Endodermal cell (in vitro differentiated cells): ENCODE results near the gene SYTL5. TPM values are rescaled to one million over a fixed set of nuclear protein-coding genes. Genes with fewer than 3 reads are reported as not detected.

Experiments used
- DNase-seq: peaks from one replicate; pipeline ENCODE4 v3.0.0-alpha.2; 2017
- H3K27ac ChIP-seq: 2 replicates; pipeline ENCODE4 v1.5.1; 2013; ENCODE audit warnings: mild to moderate bottlenecking, low read depth, low read length, moderate library complexity
- H3K27me3 ChIP-seq: 2 replicates; pipeline ENCODE4 v1.6.1; 2013; ENCODE audit warnings: mild to moderate bottlenecking, low read length, moderate library complexity; ENCODE audit not compliant: insufficient read depth, control insufficient read depth, poor library complexity, severe bottlenecking
- H3K36me3 ChIP-seq: 2 replicates; pipeline ENCODE4 v1.7.0; 2013; ENCODE audit warnings: mild to moderate bottlenecking, low read length, moderate library complexity; ENCODE audit not compliant: control insufficient read depth, insufficient read depth
- H3K4me1 ChIP-seq: one replicate; pipeline ENCODE4 v1.7.0; 2013; ENCODE audit warnings: low read length; ENCODE audit not compliant: control insufficient read depth, insufficient read depth
- H3K4me3 ChIP-seq: 2 replicates; pipeline ENCODE4 v1.5.1; 2013; ENCODE audit warnings: mild to moderate bottlenecking, low read length, moderate library complexity
- H3K9ac ChIP-seq: 2 replicates; pipeline ENCODE4 v1.6.1; 2013; ENCODE audit warnings: mild to moderate bottlenecking, low read length, moderate library complexity; ENCODE audit not compliant: poor library complexity, severe bottlenecking; ENCODE audit errors: extremely low read depth
- H3K9me3 ChIP-seq: 2 replicates; pipeline ENCODE4 v1.6.1; 2013; ENCODE audit warnings: mild to moderate bottlenecking, low read length, moderate library complexity; ENCODE audit not compliant: control insufficient read depth
- H3K27ac Mint-ChIP-seq: 2 replicates; pipeline ENCODE4 v1.8.0; 2020; ENCODE audit warnings: mixed read lengths
- H3K27me3 Mint-ChIP-seq: 2 replicates; pipeline ENCODE4 v1.8.0; 2021; ENCODE audit warnings: mild to moderate bottlenecking, mixed read lengths; ENCODE audit not compliant: insufficient read depth
- H3K36me3 Mint-ChIP-seq: 2 replicates; pipeline ENCODE4 v1.8.0; 2020; ENCODE audit warnings: low read depth, mixed read lengths
- H3K4me1 Mint-ChIP-seq: 2 replicates; pipeline ENCODE4 v1.8.0; 2020; ENCODE audit warnings: mixed read lengths
- H3K4me3 Mint-ChIP-seq: 2 replicates; pipeline ENCODE4 v1.8.0; 2020; ENCODE audit warnings: mild to moderate bottlenecking, moderate library complexity, mixed read lengths
- H3K9me3 Mint-ChIP-seq: 2 replicates; pipeline ENCODE4 v1.8.0; 2020; ENCODE audit warnings: mild to moderate bottlenecking, mixed read lengths
- CTCF ChIP-seq: fragments of 200-600 bp; sonication (generic); conservative IDR thresholded peaks from 2 replicates; pipeline ENCODE4 v1.5.0; 2021; ENCODE audit warnings: antibody characterized with exemption, mild to moderate bottlenecking
- WGBS, 2 experiments: methylation state at CpG; one replicate each; pipeline versions ENCODE4 v1.1.5 to v1.1.7; 2013; ENCODE audit warnings: missing lambda C conversion rate in 2 of 2, mixed read lengths in 1 of 2; ENCODE audit not compliant: insufficient coverage in 1 of 2, insufficient read length in 1 of 2; 5-methylcytosine and 5-hydroxymethylcytosine counted together
- total RNA-seq, 2 donors: library from RNA; stranded (reverse); fragmentation: NEBNext Ultra II Directional in 1 of 2; extraction: Animal tissue kit (Norgen Biotek cat#: 25700) in 1 of 2; gene quantifications; 2 replicates in 1 of 2; 3 replicates in 1 of 2; pipeline ENCODE4 v1.2.1, GENCODE V29; 2021

Gene SYTL5
- total RNA-seq, 2 donors from 2014 or later: 8.1 to 8.6 TPM

DNA sequence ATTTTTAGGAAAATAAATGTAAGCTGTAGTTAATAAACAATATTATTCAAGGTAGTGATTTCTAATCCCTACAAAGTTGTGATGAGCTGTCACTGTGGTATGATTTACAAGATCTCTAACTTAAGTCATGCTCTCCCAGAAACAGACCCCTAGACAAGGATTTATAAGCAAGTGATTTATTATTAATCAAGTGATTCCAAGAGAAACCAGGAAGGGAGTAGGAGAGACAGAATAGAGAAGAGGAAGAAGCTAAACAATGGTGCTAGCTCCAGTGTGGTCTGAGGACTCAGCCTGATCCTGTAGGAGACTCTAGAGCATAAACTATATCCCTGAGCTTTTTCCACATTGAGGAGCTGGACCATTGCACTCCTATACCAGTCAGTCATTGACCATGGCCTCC, 73.1 kb downstream of the SYTL5 start:
- H3K4me1 Mint-ChIP-seq: peaks cover 4% of the 10 kb centered on the region
- H3K27ac Mint-ChIP-seq: no peak overlapping the region
- no peaks in the 10 kb centered on the region for H3K36me3 Mint-ChIP-seq
- H3K4me1 ChIP-seq: no peaks in the 10 kb centered on the region
- no peaks in the 10 kb centered on the region for H3K27me3 ChIP-seq
- no peak overlapping the region for H3K4me3 Mint-ChIP-seq
- H3K36me3 ChIP-seq: no peaks in the 10 kb centered on the region
- TF ChIP-seq CTCF: no peak
- no peak overlapping the region for H3K9ac ChIP-seq
- no peak overlapping the region for H3K27ac ChIP-seq
- no peak overlapping the region for H3K4me3 ChIP-seq
- no peak for DNase-seq
- no peaks in the 10 kb centered on the region for H3K27me3 Mint-ChIP-seq
- H3K9me3 Mint-ChIP-seq: peaks cover 38% of the 10 kb centered on the region
- H3K9me3 ChIP-seq: no peaks in the 10 kb centered on the region

DNA sequence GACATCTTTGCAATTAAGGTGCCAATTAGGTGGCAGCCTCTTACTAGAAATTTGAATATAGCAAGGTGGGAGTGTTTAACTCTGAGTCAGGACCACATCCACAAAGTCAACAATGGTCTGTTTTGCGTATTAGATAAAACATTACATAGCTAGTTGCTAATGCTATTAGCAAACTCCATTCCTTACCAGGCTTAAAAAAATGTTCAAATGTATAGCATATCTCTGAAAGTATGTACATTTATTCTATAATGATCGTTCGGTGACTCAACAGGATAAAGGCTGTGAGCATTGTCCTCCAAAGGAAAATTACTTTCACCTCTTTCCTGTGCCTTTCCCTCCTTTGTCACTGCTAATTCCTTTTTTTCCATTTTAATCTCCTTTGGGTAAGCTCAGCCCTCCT, 74.5 kb downstream of the SYTL5 start:
- H3K27ac Mint-ChIP-seq: no peak overlapping the region
- 83% methylated on average over 2 of the region's 3 CpGs; no CpG with 5 or more reads in 1 of the 2 experiments for WGBS, 2 experiments

GRCh38 chrX:38081909-38082308, 75.6 kb downstream of the SYTL5 start:
- no peaks in the 10 kb centered on the region for H3K4me1 ChIP-seq
- Mint-ChIP-seq H3K36me3 (no peaks in the 10 kb centered on the region), H3K27ac (no peak overlapping the region), H3K4me3 (no peak overlapping the region), H3K4me1 (peaks cover 4% of the 10 kb centered on the region), H3K27me3 (no peaks in the 10 kb centered on the region), H3K9me3 (peaks cover 38% of the 10 kb centered on the region)
- no peak overlapping the region for H3K27ac ChIP-seq
- H3K9ac ChIP-seq: no peak overlapping the region
- no peak for DNase-seq
- H3K36me3 ChIP-seq: no peaks in the 10 kb centered on the region
- no peaks in the 10 kb centered on the region for H3K27me3 ChIP-seq
- H3K4me3 ChIP-seq: no peak overlapping the region
- H3K9me3 ChIP-seq: no peaks in the 10 kb centered on the region
- WGBS, 2 experiments: no CpG with 5 or more reads among the region's 1 CpG
- TF ChIP-seq CTCF: no peak

More for the DNA sequence above, 74.5 kb downstream of the SYTL5 start:
- Mint-ChIP-seq H3K4me3 (no peak overlapping the region), H3K36me3 (no peaks in the 10 kb centered on the region), H3K9me3 (peaks cover 38% of the 10 kb centered on the region), H3K4me1 (peaks cover 4% of the 10 kb centered on the region), H3K27me3 (no peaks in the 10 kb centered on the region)
- Histone ChIP-seq H3K27me3 (no peaks in the 10 kb centered on the region), H3K4me1 (no peaks in the 10 kb centered on the region), H3K9ac (no peak overlapping the region), H3K4me3 (no peak overlapping the region), H3K36me3 (no peaks in the 10 kb centered on the region), H3K9me3 (no peaks in the 10 kb centered on the region), H3K27ac (no peak overlapping the region)
- no peak for DNase-seq
- no peak for TF ChIP-seq CTCF
